ENCODE data around the gene CACNA1F. TPM values are rescaled to one million over a fixed set of nuclear protein-coding genes. Genes with fewer than 3 reads are reported as not detected.
A peak's percentile ranks its signal among the peaks of the same experiment; 100 is the strongest.

Gene CACNA1F
- total RNA-seq, 1 donor from 2014 or later: 0.13 TPM

GRCh38 chrX:49233887-49234555, 881 bp upstream of the CACNA1F start:
- Mint-ChIP-seq H3K4me3 (no peak overlapping the region), H3K36me3 (ENCODE audit: low read depth) (peaks cover 6% of the 10 kb centered on the region), H3K4me1 (ENCODE audit: low read depth) (peaks cover 23% of the 10 kb centered on the region), H3K27me3 (ENCODE audit: insufficient read depth) (no peaks in the 10 kb centered on the region), H3K27ac (no peak overlapping the region), H3K9me3 (no peaks in the 10 kb centered on the region)
- intact Hi-C loops (cut with micrococcal nuclease): no loop called here
- no peak for DNase-seq (ENCODE audit: low spot score)

DNA sequence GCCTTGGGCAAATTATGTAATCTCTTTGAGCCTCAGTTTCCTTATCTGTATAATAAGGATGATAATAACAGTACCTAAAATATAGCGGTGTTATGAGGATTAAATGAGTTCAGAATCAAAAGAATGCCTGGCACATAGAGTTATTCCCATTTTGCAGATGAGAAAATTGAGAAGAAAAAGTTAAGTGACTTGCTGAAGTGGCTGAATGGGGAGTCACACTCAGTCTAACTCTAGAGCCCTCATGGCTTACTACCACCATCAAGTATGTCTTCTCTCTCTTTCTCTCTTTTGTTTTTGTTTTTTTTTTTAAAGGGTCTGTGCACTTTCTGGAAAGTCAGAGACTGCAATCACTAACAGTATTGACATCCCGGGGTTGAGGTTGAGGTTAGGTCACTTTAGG, 615 bp downstream of the CACNA1F start:
- H3K4me3 Mint-ChIP-seq: peak overlapping the region; percentile 48
- no peaks in the 10 kb centered on the region for H3K9me3 Mint-ChIP-seq
- peaks cover 26% of the 10 kb centered on the region for H3K4me1 Mint-ChIP-seq (ENCODE audit: low read depth)
- H3K36me3 Mint-ChIP-seq (ENCODE audit: low read depth): peaks cover 6% of the 10 kb centered on the region
- peaks cover 1% of the 10 kb centered on the region for H3K27me3 Mint-ChIP-seq (ENCODE audit: insufficient read depth)
- intact Hi-C loops (cut with micrococcal nuclease): no loop called here
- DNase-seq (ENCODE audit: low spot score): no peak
- H3K27ac Mint-ChIP-seq: peak overlapping the region; percentile 6

- Mint-ChIP-seq H3K4me1 (ENCODE audit: low read depth) (peaks cover 17% of the 10 kb centered on the region), H3K36me3 (ENCODE audit: low read depth) (no peaks in the 10 kb centered on the region), H3K27ac (peak overlapping the region; percentile 6), H3K27me3 (ENCODE audit: insufficient read depth) (peaks cover 4% of the 10 kb centered on the region), H3K4me3 (peak overlapping the region; percentile 16), H3K9me3 (no peaks in the 10 kb centered on the region)
- intact Hi-C loops (cut with micrococcal nuclease): loop anchor here (1.0 kb wide), 1 partner anchor 31 kb away; the partner anchor contains the start of gene SYP
- no peak for DNase-seq (ENCODE audit: low spot score)
Observed at GRCh38 chrX:49231333-49232000, 1.7 kb downstream of the CACNA1F start.

DNA sequence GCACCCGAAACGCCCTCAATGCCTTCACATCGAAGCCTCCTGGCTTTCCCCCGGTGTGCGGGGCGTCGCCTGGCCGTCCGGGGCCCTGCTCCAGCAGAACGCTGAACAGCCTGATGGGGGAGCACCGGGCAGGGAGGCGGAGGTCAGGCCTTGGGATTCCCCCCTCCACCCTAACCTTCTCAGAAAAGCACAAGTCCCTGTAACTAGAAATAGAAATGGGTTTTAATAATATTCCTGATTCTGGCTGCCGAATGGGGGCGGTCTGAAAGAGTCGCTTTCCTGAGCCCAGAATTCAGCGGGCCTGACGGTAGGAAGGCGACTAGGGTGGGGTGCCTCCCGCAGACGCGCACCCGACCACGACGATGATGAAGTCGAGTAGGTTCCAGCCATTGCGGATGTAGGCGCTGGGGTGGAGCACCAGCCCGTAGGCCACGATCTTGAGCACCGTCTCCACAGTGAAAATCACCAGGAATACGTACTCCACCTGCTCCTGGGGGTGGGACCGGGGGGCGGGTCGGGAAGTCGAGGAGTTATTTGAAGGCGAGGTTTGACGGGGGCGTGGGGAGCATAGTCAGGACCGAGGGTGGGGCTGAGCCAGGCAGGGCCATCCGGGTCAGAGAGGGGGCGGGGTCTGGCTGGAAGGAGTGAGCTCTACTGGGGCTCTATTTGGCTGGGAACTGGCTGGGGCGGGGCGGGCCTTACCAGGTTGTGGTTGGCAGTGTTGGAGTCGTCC, 2.5 kb downstream of the CACNA1F start:
- Mint-ChIP-seq H3K4me1 (ENCODE audit: low read depth) (peaks cover 17% of the 10 kb centered on the region), H3K27ac (peak overlapping the region; percentile 79), H3K36me3 (ENCODE audit: low read depth) (no peaks in the 10 kb centered on the region), H3K4me3 (peak overlapping the region; percentile 60), H3K27me3 (ENCODE audit: insufficient read depth) (peaks cover 4% of the 10 kb centered on the region), H3K9me3 (no peaks in the 10 kb centered on the region)
- intact Hi-C loops (cut with micrococcal nuclease): loop anchor here (1.0 kb wide), 1 partner anchor 30 kb away; the partner anchor contains the start of gene SYP
- peak; percentile 53 for DNase-seq (ENCODE audit: low spot score)

DNA sequence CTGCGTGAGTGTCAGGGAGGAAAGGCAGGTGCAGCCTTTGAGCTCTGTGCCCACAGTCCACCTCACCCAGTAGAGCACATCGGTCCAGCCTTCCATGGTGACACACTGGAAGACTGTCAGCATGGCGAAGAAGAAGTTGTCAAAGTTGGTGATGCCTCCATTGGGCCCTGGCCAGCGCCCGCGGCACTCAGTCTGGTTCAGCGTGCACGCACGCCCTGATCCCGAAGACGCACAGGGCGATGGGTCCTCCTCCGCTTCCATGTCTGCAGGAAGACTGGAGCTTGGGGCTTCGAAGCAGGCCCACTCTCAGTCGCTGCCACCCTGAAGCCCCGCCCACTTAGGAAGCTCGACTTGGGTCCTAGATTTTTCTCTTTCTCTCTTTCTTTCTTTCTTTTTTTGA, 5.0 kb downstream of the CACNA1F start:
- peaks cover 10% of the 10 kb centered on the region for H3K4me1 Mint-ChIP-seq (ENCODE audit: low read depth)
- H3K9me3 Mint-ChIP-seq: no peaks in the 10 kb centered on the region
- no peaks in the 10 kb centered on the region for H3K36me3 Mint-ChIP-seq (ENCODE audit: low read depth)
- H3K4me3 Mint-ChIP-seq: no peak overlapping the region
- intact Hi-C loops (cut with micrococcal nuclease): no loop called here
- H3K27ac Mint-ChIP-seq: no peak overlapping the region
- no peak for DNase-seq (ENCODE audit: low spot score)
- H3K27me3 Mint-ChIP-seq (ENCODE audit: insufficient read depth): peaks cover 4% of the 10 kb centered on the region

DNA sequence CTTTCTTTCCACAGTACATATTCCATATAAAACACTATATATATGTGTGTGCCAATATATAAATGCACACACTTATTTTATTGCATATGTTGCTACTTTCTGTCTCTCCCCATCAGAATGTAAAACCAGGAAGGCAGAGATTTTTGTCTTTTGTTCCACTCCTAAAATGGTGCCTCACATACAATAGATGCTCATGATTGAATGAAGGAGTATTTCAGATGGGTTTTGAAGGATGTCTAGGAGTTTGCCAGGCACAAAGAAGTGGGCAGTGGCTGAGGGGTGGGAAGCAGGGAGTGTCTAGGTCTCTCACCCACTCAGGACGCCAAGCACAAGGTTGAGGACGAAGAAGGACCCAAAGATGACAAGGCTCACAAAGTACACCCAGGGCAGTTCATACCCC, 5.4 kb downstream of the CACNA1F start:
- Mint-ChIP-seq H3K36me3 (ENCODE audit: low read depth) (no peaks in the 10 kb centered on the region), H3K4me3 (no peak overlapping the region), H3K9me3 (no peaks in the 10 kb centered on the region), H3K27me3 (ENCODE audit: insufficient read depth) (peaks cover 4% of the 10 kb centered on the region), H3K4me1 (ENCODE audit: low read depth) (peaks cover 8% of the 10 kb centered on the region), H3K27ac (no peak overlapping the region)
- DNase-seq (ENCODE audit: low spot score): no peak
- intact Hi-C loops (cut with micrococcal nuclease): no loop called here

DNA sequence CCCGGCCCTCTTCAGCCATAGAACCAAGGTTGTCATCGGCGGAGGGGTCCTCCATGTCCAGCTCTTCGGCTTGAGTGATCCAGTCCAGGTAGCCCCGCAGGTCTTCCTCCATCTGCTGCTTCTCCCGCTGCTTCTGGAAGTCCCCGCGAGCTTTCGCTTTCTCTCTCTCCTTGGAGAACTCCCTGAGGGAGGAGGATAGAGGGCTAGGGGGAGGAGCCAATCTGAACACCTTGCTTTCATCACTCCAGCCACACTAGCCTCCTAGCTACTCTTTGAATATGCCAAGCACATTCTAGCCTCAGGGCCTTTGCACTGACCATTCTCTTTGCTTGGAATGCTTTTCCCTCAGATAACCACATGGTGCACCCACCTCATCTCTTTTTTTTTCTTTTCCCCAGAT, 6.2 kb downstream of the CACNA1F start:
- peaks cover 5% of the 10 kb centered on the region for H3K4me1 Mint-ChIP-seq (ENCODE audit: low read depth)

DNA sequence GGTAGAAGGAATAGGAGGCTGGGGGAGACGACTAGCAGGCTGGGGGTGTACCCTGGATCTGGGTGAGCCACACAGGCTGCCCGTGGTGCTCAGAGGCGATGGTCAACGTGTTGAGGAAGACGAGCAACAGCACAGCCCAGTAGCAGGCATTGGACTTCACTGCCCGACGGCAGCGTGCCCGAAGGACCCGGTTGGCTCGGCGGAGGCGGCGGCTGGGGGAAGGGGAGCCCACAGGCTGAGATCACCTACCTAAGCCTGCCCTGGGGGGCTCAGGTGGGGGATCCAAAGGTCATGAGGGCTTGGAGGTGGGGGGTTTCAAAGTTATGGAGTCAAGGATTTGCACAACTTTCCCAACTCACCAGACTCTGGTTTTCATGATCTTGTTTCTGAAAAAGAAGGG, 7.3 kb downstream of the CACNA1F start:
- no peaks in the 10 kb centered on the region for H3K9me3 Mint-ChIP-seq
- intact Hi-C loops (cut with micrococcal nuclease): no loop called here
- H3K4me1 Mint-ChIP-seq (ENCODE audit: low read depth): peaks cover 5% of the 10 kb centered on the region
- H3K27ac Mint-ChIP-seq: no peak overlapping the region
- no peak for DNase-seq (ENCODE audit: low spot score)
- H3K4me3 Mint-ChIP-seq: no peak overlapping the region
- H3K27me3 Mint-ChIP-seq (ENCODE audit: insufficient read depth): peaks cover 10% of the 10 kb centered on the region
- H3K36me3 Mint-ChIP-seq (ENCODE audit: low read depth): no peaks in the 10 kb centered on the region

More for the DNA sequence above, 6.2 kb downstream of the CACNA1F start:
- Mint-ChIP-seq H3K36me3 (ENCODE audit: low read depth) (no peaks in the 10 kb centered on the region), H3K27ac (no peak overlapping the region), H3K4me3 (no peak overlapping the region), H3K27me3 (ENCODE audit: insufficient read depth) (peaks cover 5% of the 10 kb centered on the region), H3K9me3 (no peaks in the 10 kb centered on the region)
- intact Hi-C loops (cut with micrococcal nuclease): no loop called here
- DNase-seq (ENCODE audit: low spot score): no peak

DNA sequence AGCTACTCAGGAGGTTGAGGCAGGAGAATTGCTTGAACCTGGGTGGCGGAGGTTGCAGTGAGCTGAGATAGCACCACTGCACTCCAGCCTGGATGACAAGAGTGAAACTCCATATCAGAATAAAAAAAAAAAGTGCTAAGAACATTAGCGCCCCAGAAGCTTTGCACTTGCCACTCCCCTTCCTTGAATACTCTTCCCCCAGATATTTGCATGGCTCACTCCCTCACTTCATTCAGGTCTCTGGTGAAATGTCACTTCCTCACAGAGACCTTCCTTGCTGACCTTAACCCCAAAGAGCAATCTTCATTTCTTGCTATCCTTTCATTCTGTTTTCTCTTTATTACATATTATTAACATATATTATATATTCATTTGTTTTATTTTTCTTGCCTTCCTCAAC, 11.3 kb downstream of the CACNA1F start:
- no peak overlapping the region for H3K4me3 Mint-ChIP-seq

DNA sequence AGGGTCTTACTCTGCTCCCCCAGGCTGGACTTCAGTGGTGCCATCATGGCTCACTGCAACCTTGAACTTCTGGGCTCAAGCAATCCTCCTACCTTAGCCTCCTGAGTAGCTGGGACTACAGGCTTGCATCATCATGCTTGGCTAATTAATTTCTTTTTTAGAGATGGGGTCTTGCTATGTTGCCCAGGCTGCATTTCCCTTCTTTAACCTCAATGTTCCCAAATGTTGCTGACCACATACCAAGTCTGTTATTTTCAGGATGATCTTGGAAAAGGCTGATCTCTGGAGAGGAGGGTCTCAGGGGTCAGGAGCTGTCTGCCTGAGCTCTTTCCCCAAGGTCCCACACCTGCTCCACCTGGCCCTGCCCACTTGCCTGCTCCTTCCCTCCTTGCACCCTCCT, 13.0 kb downstream of the CACNA1F start:
- no peaks in the 10 kb centered on the region for H3K9me3 Mint-ChIP-seq

More for the DNA sequence above, 11.3 kb downstream of the CACNA1F start:
- Mint-ChIP-seq H3K4me1 (ENCODE audit: low read depth) (no peaks in the 10 kb centered on the region), H3K36me3 (ENCODE audit: low read depth) (no peaks in the 10 kb centered on the region), H3K27me3 (ENCODE audit: insufficient read depth) (peaks cover 7% of the 10 kb centered on the region), H3K27ac (no peak overlapping the region), H3K9me3 (no peaks in the 10 kb centered on the region)
- intact Hi-C loops (cut with micrococcal nuclease): no loop called here
- no peak for DNase-seq (ENCODE audit: low spot score)

GRCh38 chrX:49214996-49215526, 18.1 kb downstream of the CACNA1F start:
- Mint-ChIP-seq H3K27me3 (ENCODE audit: insufficient read depth) (no peaks in the 10 kb centered on the region), H3K27ac (no peak overlapping the region), H3K9me3 (no peaks in the 10 kb centered on the region), H3K4me3 (no peak overlapping the region), H3K4me1 (ENCODE audit: low read depth) (no peaks in the 10 kb centered on the region), H3K36me3 (ENCODE audit: low read depth) (no peaks in the 10 kb centered on the region)
- intact Hi-C loops (cut with micrococcal nuclease): no loop called here
- no peak for DNase-seq (ENCODE audit: low spot score)

More for the DNA sequence above, 13.0 kb downstream of the CACNA1F start:
- peaks cover 7% of the 10 kb centered on the region for H3K27me3 Mint-ChIP-seq (ENCODE audit: insufficient read depth)
- no peak overlapping the region for H3K27ac Mint-ChIP-seq
- no peaks in the 10 kb centered on the region for H3K36me3 Mint-ChIP-seq (ENCODE audit: low read depth)
- no peaks in the 10 kb centered on the region for H3K4me1 Mint-ChIP-seq (ENCODE audit: low read depth)
- intact Hi-C loops (cut with micrococcal nuclease): no loop called here
- DNase-seq (ENCODE audit: low spot score): no peak
- no peak overlapping the region for H3K4me3 Mint-ChIP-seq

DNA sequence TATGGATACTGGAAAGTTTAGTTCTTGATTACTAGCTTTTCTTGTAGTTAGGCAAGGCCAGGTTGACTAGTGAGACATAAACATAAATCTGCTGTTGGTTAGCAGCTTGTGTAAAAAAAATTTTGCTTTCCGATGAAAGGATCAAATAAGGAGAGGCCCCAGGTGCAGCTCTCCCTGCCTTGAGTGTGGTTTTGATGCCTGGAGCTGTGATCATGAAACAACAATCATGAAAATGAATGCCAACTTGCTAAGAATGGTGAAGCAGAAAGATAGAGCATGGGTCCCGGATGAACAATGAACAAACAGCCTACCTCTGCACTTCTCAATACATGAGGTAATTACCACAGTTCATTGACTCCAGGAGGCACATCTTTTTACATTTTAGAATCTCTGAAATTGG, 18.7 kb downstream of the CACNA1F start:
- Mint-ChIP-seq H3K9me3 (no peaks in the 10 kb centered on the region), H3K27ac (no peak overlapping the region), H3K36me3 (ENCODE audit: low read depth) (no peaks in the 10 kb centered on the region), H3K27me3 (ENCODE audit: insufficient read depth) (no peaks in the 10 kb centered on the region), H3K4me3 (no peak overlapping the region), H3K4me1 (ENCODE audit: low read depth) (no peaks in the 10 kb centered on the region)
- no peak for DNase-seq (ENCODE audit: low spot score)
- intact Hi-C loops (cut with micrococcal nuclease): no loop called here

DNA sequence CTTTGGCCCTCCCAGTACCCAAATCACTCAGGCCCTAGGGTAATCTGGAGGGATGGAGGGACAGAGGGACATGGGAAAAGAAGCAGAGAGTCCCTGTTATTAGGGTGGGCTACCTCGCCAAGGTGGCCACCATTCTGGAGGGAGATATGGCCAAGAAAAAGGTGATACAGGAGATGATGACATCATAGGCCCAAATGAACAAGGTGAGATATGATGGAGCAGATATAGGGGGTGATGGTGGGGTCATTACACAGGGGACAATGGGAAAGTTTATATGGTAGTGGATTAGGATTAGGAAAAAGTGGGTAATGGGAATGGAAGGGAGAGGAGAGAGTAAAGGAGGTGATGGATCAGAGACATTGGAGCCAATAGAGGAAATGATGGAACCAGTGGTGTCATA, 20.3 kb downstream of the CACNA1F start:
- no peak overlapping the region for H3K27ac Mint-ChIP-seq
- no peak overlapping the region for H3K4me3 Mint-ChIP-seq
- H3K9me3 Mint-ChIP-seq: no peaks in the 10 kb centered on the region
- intact Hi-C loops (cut with micrococcal nuclease): no loop called here
- H3K36me3 Mint-ChIP-seq (ENCODE audit: low read depth): no peaks in the 10 kb centered on the region
- no peaks in the 10 kb centered on the region for H3K4me1 Mint-ChIP-seq (ENCODE audit: low read depth)
- no peak for DNase-seq (ENCODE audit: low spot score)
- H3K27me3 Mint-ChIP-seq (ENCODE audit: insufficient read depth): no peaks in the 10 kb centered on the region
